GM12864 (cell line): ENCODE data around the gene OR5AS1.

Experiments used
- DNase-seq: peaks from one replicate; pipeline ENCODE4 v3.0.0-alpha.2; 2011; ENCODE audit warnings: low read depth
- H3K4me3 ChIP-seq: 2 replicates; pipeline ENCODE4 v1.5.1; 2011; ENCODE audit warnings: mild to moderate bottlenecking, low read depth, low read length, control low read depth
- TF ChIP-seq, protein P1 (sequence below): IDR thresholded peaks from 2 replicates; pipeline ENCODE4 v1.5.1; 2011; ENCODE audit warnings: low read depth, mild to moderate bottlenecking, moderate library complexity, low read length, control low read depth, inconsistent platforms; ENCODE audit errors: missing control alignments

The OR5AS1 gene

DNA sequence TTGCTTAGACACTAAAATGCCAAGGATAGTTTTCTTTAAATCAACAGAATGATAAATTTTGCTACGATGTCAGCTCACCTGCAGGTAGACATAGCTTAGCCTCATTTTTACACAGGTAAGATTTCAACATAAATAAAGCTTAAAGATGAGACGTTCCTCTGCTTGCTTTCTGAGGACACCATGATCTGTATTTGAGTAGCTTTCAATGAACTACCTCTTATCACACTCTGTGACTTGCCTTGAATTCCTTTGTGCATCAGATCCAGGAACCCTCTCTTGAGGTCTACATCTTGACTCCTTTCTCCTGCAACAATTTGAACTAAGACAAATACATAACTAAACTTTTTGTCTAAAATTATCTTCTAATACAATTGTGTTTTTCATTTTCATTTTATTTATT, 39.5 kb downstream of the OR5AS1 start:
- TF ChIP-seq, protein P1, sequence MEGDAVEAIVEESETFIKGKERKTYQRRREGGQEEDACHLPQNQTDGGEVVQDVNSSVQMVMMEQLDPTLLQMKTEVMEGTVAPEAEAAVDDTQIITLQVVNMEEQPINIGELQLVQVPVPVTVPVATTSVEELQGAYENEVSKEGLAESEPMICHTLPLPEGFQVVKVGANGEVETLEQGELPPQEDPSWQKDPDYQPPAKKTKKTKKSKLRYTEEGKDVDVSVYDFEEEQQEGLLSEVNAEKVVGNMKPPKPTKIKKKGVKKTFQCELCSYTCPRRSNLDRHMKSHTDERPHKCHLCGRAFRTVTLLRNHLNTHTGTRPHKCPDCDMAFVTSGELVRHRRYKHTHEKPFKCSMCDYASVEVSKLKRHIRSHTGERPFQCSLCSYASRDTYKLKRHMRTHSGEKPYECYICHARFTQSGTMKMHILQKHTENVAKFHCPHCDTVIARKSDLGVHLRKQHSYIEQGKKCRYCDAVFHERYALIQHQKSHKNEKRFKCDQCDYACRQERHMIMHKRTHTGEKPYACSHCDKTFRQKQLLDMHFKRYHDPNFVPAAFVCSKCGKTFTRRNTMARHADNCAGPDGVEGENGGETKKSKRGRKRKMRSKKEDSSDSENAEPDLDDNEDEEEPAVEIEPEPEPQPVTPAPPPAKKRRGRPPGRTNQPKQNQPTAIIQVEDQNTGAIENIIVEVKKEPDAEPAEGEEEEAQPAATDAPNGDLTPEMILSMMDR, result no peak
- H3K4me3 ChIP-seq, result no peak overlapping the region
- DNase-seq, result no peak
